GM19372 (cell line): ENCODE measurements around the gene ANO6.

ENCODE experiments used
- ATAC-seq: cut with Tn5 transposase; IDR thresholded peaks from one replicate; pipeline ENCODE4 v1.9.1; 2021; ENCODE audit warnings: mild to moderate bottlenecking, low read depth, moderate library complexity; ENCODE audit not compliant: unreplicated experiment

Gene ANO6

DNA sequence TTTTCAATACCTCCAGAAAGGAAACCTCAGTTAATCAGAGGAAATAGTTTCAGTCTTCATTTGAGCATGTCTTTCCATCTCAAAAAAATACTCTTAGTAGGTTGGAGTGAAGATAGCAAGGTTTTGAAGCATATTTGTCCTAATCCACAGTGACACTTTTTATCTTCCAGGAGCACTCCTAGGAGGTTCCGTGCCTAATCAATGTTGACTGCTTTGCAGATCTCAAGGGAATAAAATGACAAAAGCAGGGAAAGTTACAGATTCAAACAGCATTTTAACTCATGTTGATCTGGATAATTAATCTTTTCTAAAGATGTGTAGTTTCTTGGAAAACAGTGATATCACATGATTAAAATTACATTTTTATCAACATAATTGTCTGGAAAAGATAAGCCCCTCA is 213.9 kb downstream of the ANO6 start:
- ATAC-seq: no peak

DNA sequence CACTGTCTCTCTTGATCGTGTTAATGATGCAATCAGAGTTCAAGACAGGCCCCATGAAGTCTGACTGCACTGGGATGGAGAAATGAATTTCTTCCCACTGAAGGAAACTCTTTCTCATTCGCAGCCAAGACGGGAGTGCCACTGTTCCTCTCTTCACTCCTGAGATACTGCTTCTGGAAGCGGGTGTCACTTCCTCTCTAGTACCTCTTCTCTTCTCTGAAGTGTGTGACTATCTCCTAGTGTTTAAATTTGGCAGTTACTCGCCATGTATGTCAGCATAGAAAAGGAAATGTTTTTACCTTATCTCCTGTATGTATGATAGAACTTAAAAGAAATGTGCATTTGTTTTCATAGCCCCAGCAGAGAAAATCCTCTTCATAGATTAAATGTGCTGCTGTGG is 215.2 kb downstream of the ANO6 start:
- no peak for ATAC-seq

DNA sequence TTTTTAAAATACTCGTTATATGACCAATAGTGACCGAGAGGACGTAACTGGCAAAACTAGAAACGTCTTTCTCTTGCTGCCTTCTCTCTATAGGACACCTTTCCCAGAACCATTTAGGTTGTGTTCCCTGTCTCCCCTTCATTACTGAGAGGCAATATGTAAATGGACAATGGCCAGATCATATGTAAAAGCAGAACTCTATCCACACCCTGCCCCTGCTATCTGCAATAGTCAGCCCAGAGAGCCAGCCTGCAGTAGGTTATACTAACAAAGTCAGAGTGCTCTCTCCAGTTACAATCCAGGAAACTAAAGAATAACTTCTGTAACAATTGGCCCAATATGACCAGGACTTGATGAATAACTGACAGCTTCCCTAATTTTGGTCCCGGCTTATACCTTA is 216.8 kb downstream of the ANO6 start:
- ATAC-seq: no peak

DNA sequence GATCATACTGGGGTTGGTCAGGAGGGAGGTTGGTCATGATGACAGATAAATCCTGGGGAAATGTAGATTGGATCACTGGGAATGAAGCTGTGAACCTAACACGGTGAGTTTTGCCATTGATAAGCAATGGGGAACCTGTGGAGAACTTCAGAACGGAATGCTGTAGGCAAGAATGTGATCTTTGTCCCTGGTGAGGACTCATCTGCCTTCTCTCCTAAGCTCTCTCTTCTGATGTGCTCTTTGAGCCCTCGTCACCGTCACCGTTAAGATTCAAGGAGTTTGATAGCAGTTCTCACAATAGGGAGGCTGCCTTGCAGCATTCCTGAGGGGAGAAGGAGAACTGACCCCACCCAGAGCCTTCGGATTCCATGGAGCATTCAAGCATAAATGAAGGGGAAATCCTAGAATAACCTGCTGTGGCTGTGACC is 217.6 kb downstream of the ANO6 start:
- no peak for ATAC-seq

DNA sequence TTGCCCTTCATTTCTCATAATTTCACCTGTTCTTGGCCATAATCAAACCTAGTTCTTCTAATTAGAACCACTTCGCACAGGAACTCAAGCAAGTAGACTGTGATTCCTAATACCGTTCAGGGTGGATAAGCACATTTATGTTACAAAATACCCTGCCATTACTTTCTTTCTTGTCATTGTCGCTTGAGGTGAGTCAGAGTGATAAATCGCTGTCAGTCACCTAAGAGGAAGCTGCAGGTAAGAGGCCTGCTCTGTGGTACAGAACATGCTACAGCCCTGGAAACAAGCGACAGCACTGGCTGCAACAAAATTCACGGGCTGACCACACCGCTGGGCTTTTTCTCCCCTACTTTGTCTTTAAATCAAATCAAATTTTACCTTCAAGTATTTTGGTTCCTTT is 218.2 kb downstream of the ANO6 start:
- no peak for ATAC-seq

DNA sequence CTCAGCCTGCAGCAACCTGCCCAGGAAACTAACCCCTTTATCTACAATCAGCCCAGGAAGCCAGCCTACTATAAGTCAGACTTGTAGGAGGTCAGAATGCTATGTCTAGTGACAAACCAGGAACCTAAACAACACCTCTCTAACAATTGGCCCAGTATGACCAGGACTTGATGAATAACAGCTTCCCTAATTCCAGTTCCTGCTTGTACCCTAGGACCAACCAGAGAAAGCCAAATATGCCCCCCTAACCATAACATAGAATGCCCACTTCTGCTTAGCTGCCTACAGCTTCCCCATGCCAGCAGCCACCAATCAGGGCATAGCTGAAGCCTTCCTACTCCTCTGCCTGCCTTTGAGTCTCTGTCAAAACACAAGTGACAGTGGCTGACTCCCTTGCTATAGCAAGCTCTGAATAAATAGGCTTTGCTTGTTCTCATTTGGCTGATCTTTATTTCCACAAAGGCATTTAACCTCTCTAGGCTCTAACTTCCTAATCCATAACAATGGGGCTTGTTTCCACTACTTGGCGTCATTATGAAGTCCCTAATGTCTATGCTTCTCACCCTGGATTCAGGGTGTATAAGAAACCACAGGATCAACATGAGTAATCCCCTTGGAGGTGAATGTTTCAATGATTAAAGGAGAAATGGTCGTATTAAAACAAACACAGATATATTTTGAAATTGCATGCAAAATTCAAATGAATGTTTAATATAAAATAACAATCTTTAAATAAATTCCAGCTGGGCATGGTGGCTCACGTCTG is 220.2 kb downstream of the ANO6 start:
- ATAC-seq: no peak

DNA sequence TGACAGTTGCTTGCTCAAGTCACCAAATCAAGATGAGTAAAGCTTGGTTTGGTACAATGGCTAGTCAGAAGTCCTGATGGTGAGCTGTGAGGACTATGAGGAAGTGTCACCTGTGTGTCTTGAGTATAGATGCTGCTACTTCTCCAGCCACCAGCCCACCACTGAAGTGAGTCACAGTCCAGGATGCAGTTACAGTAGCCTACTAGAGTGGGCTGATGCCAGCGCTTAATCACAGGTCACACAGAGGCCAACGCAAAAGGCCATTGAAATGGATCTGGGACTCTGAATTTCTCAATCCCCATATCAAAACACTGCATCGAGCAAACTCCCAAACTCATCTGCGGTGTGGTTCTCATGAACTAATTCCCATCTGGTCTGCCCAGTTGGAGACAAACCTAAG is 223.1 kb downstream of the ANO6 start:
- no peak for ATAC-seq

DNA sequence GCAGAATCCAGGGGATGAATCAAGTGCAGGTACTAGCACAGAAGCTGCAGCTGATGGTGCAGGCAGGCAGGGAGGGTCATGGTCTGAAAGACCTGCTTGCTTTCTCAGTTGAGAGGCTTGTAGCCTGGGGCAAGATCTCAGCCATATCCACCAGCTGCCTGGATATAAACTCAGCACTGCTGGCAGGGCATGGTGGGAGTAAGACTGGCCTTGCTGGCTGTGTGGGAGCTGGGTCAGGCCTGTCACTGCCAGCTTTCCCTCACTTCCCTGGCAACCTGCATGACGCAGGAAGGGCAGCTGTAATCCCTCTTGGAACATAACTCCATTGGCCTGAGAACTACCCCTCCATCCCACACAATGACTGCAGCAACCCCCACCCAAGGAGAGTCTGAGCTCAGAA is 230.1 kb downstream of the ANO6 start:
- ATAC-seq: no peak

DNA sequence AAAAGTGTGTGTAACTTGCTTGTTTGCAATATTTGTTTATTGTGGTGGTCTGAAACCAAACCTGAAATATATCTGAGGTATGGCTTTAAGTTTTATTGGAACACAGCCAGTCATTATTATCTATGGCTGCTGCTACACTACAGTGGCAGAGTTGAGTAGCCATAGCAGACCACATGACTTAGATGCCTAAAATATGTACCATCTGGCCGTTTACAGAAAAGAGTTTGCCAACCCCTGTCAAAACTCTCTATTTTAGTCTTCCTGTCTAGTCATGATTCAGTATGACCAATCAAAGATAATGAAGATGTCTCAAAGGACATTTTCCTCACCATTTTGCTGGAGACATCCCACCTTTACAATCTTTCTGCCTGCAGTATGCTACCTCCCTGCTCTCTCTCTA is 242.3 kb downstream of the ANO6 start:
- no peak for ATAC-seq

DNA sequence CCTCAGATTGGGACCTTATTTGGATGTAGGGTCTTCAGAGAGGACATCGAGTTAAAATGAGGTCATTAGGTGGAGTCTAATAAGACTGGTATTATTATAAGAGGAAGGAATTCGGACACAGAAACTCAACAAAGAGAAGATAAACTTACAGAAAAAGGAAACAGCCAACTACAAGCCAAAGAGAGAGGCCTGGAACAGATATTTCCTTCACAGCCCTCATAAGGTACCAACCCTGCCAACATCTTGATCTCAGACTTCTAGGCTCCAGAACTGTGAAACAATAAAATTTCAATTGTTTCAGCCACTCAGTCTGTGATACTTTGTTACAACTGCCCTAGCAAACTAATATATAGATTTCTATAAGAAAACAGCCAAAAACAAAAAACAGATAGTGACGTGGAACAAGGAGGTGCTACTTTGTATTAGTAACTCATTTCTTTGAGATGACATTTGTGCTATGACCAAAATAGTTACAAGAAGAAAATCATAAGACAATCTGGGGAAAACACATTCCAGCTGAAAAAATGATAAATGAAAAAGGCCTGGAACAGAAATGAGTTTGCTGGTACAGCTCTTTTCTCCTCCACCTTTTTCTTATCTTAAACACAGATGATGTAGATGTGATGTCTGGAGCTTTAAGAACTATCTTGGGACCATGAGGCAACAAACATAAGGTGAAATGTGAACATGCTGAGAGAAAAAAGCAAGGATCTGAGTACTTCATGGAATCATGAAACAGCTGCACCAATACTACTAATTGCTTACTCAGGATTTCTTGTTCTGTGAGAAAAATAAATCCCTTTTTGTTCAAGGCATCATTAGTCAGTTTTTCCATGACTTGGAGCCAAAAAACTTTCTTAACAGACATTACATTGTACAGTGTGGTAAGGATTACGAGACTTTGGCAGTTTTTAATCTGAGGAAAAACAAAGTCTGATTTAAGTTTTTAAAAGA is 243.2 kb downstream of the ANO6 start:
- no peak for ATAC-seq

DNA sequence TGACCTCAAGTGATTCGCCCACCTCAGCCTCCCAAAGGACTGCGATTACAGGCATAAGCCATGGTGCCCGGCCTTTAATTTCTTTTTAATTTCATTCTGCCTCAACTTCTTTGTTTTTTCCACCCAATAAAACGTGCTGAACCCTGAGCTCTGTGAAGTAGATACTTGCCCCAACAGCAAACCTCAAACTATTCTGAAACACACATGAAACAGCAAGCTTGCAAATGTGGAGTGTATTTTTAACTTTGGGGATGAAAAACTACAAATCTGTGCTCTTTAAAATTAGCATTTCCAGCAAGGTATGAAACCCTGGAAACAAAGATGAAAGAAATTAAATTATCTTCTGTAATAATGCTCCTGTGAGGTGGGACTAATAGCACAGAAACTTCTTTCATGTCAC is 246.6 kb downstream of the ANO6 start:
- ATAC-seq: no peak

DNA sequence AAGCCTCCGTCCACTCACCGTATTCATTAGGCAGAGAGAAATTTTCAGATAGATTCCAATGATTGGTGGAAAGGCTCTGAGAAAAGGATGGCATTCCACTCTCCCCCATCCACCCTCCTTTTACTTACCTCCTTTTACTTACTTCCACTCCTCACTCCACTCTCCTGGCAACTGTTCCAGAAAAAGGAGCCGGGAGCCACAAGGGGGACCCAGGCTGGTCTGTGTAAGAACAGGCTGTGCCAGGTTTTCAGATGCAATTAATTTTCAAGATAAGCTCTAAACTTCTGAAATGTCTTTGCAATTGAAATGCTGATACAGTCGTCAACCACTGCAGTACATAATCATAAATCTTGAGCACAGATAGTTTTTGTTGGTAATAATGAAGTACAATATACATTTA is 248.8 kb downstream of the ANO6 start:
- no peak for ATAC-seq

DNA sequence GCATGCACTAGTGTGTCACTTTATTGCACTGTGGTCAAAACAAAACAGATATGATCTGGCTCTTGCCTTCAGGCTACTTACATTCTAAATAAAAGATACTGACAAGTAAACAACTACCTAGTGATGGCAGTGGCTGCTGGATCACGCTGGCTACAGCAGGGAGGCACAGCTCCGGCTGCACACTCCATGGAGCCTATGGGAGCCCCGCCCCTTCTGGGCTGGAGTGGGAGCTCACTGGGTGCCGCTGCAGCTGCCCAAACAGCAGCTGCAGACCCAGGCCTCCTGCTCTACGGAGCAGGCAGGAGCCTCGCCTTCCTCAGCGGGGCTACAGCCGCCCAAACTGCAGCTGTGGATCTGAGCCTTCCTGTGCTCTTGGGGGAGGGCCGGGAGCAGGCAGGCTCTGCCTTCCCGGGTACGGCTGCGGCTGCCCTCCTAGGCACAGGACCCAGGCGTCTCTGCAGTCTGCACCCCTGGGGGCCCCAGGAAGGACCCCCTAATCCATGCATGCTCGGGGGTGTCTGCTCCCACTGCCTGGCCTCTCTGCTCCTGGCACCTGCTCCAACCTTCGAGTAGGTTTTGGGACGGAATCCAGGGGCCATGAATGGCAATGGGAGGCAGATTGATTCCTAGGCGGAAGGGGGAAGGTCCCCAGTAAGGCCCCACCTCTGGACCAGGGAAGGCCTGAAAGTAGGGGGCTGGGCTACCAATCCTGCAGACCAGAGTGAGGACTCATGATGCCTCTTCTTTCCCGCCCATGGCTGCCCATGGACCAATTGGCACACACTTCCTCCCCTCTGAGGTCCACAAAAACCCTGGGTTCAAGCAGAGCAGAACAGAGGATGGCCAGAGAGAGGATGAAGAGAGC is 253.1 kb downstream of the ANO6 start:
- no peak for ATAC-seq

DNA sequence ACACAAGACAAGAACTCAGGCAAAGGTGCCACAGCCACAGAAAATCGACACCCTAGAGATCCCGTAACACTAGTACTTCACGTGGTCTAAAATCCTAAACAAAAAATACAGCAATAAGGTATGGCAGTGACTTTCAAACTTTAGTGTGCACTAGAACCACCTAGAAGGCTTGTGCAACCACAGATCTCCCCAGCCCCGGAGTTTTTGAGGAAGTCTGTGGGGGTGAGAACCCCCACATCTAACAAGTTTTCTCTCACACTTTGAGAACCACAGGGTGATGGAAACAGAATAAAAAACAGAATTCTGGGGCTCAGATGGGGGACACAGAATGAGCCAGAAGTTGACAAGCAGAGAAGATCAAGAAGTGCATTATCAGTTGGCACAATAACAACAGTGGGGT is 254.0 kb downstream of the ANO6 start:
- ATAC-seq: no peak

DNA sequence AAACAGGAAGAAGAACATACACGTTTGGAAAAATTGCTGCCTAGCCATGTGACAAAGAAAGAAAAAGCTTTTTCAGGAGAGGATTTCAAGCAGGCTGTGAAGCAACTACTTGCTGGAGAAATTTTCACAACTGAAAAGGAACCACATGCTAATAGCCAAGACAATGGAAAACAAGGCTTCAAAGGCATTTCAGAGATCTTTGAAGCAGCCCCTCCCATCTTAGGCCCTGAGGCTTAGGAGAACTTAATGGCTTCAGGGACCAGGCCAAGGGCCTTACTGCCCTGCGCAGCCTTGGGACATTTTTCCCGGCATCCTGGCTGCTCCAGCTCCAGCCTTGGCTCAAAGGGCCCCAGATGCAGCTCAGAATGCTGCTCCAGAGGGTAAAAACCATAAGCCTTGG is 257.7 kb downstream of the ANO6 start:
- ATAC-seq: no peak

DNA sequence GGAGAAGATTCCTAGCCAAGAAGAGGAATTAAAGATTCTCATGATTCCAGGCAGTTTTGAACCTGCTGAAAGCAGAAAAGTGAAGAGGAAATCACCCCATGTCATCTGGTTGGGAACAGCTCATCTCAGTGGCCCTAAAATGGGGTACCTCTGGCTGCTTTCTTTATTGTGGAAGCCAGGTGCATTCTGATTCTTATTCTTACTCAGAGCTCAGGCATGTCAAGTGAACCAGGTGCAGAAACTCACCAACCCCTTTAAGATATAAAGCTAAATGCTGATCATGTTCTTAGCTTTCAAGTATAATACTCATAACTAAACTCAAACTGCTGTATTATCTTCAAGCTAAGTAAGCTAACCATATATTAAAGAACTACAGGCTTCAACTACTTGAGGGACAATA is 259.7 kb downstream of the ANO6 start:
- ATAC-seq: no peak

DNA sequence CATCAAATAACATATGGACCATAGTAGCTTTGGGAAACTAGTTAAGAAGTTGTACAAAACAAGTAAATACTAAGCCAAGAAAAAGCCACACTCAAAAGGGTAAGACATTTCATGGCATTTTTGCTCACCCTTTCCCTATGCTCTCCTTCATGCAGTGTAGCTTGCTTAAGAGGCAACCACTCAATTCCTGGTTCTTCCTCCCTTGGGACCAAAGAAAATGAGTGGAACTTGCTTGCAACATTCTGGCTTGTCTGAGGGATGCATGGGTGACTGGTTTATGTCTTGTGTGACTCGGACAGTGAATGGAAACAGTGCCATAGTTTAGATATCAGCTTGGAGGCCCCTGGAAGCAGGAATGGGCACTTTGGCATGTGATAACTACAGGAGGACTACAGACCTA is 261.6 kb downstream of the ANO6 start:
- ATAC-seq: no peak

DNA sequence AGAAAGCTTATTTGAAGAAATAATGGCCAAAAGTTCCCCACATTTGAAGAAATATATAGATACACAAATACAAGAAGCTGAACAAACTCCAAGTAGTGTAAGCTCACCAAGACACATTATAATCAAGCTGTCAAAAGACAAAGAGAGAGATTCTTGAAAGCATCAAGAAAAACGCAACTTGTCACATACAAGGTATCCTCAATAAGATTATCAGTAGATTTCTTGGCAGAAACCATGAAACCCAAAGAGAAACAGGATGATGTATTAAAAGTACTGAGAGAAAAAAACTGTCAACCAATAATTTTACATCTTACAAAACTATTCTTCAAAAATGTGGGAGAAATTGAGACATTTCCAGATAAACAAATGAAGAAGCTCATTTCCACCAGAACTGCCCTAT is 263.0 kb downstream of the ANO6 start:
- ATAC-seq: no peak

DNA sequence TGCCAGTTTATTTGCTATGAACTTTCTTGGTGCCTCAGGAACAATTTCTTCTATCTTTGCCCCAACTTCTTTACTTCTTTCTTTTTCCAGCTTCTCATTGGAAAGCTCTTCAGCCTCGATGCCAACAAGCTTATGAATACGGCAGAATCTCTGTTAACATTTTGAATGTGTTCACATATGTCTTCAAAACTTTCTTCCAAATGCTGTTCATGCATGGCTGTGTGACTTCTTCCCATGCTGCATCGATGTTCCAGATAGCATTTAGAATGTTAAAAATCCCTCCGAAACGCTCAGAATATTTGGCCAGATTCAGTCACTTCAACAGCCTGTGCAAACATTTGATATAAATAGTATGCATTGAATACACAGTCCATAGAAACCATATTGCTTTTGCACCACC is 265.9 kb downstream of the ANO6 start:
- ATAC-seq: no peak

DNA sequence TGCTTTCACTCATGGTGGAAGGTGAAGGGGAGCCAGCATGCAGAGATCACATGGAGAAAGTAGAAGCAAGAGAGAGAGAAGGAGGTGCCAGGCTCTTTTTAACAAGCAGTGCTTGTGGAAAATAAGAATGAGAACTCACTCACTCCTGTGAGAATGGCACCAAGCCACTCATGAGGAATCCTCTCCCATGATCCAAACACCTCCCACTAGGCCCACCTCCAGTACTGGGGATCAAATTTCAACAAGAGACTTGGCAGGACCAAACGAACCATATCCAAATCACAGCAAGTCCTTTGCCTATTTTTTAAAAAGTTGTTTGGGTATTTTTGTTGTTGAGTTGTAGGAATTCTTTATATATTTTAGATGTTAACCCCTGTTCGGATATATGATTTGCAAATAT is 267.7 kb downstream of the ANO6 start:
- ATAC-seq: no peak
